A549 (cell line): ENCODE results near the gene STX8.
"Not testable (repeated sequence)": the region's sequence is repeated elsewhere in the genome, so short reads cannot be mapped to it uniquely, and the experiment has no call there.

Experiments used
- CEBPB ChIP-seq, 2 experiments: fragments of >200 bp in 1 of 2; sonication (Bioruptor Twin) in 1 of 2; formaldehyde crosslinking in 1 of 2; IDR thresholded peaks; 2 replicates each; pipeline ENCODE4 v1.6.1; 2012 to 2016
- CHD2 ChIP-seq: fragments of 150-350 bp; IDR thresholded peaks from 2 replicates; pipeline ENCODE4 v1.6.1; 2014; ENCODE audit warnings: low read length; ENCODE audit not compliant: partially characterized antibody
- CHD4 ChIP-seq: fragments of 200-600 bp; sonication (generic); IDR thresholded peaks from 2 replicates; pipeline ENCODE4 v1.6.1; 2016; ENCODE audit warnings: antibody characterized with exemption, mild to moderate bottlenecking, borderline replicate concordance
- HDAC2 ChIP-seq: fragments of 200-600 bp; sonication (generic); IDR thresholded peaks from 2 replicates; pipeline ENCODE4 v1.6.1; 2016
- JUNB ChIP-seq: fragments of >200 bp; sonication (Bioruptor Twin); formaldehyde crosslinking; IDR thresholded peaks from 2 replicates; pipeline ENCODE4 v1.6.1; 2016
- POLR2A ChIP-seq: IDR thresholded peaks from 2 replicates; pipeline ENCODE4 v1.6.1; 2012; ENCODE audit warnings: mild to moderate bottlenecking, low read length
- TF ChIP-seq, protein P1 (sequence below): IDR thresholded peaks from 2 replicates; pipeline ENCODE4 v1.6.1; 2012
- TF ChIP-seq, protein P2 (sequence below): fragments of >200 bp; sonication (Bioruptor Twin); formaldehyde crosslinking; IDR thresholded peaks from 3 replicates; pipeline ENCODE4 v1.5.1; 2016
- TF ChIP-seq, protein P3 (sequence below): fragments of 200-600 bp; sonication (generic); IDR thresholded peaks from 2 replicates; pipeline ENCODE4 v1.6.1; 2016; ENCODE audit warnings: antibody characterized with exemption, mild to moderate bottlenecking, moderate library complexity

DNA sequence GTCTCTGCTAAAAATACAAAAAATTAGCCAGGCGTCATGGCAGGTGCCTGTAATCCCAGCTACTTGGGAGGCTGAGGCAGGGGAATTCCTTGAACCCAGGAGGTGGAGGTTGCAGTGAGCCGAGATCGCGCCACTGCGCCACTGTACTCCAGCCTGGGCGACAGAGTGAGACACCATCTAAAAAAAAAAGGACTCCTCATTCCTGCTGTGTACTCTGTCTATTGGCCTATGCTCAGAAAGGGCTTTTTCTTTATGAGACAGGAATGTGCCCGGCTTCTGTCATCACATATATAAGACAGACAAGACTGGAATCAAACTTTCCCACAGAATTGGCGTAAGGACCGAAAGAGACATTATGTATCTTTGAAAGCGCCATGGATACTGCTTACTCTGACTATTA is 236.1 kb downstream of the STX8 start:
- TF ChIP-seq, protein P1, sequence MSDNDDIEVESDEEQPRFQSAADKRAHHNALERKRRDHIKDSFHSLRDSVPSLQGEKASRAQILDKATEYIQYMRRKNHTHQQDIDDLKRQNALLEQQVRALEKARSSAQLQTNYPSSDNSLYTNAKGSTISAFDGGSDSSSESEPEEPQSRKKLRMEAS: not testable (repeated sequence)
- TF ChIP-seq, protein P2, sequence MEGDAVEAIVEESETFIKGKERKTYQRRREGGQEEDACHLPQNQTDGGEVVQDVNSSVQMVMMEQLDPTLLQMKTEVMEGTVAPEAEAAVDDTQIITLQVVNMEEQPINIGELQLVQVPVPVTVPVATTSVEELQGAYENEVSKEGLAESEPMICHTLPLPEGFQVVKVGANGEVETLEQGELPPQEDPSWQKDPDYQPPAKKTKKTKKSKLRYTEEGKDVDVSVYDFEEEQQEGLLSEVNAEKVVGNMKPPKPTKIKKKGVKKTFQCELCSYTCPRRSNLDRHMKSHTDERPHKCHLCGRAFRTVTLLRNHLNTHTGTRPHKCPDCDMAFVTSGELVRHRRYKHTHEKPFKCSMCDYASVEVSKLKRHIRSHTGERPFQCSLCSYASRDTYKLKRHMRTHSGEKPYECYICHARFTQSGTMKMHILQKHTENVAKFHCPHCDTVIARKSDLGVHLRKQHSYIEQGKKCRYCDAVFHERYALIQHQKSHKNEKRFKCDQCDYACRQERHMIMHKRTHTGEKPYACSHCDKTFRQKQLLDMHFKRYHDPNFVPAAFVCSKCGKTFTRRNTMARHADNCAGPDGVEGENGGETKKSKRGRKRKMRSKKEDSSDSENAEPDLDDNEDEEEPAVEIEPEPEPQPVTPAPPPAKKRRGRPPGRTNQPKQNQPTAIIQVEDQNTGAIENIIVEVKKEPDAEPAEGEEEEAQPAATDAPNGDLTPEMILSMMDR: not testable (repeated sequence)
- TF ChIP-seq CHD4; HDAC2; POLR2A; JUNB; CHD2; CEBPB (IDR thresholded peaks at IDR 0.05): not testable (repeated sequence)
- TF ChIP-seq, protein P3, sequence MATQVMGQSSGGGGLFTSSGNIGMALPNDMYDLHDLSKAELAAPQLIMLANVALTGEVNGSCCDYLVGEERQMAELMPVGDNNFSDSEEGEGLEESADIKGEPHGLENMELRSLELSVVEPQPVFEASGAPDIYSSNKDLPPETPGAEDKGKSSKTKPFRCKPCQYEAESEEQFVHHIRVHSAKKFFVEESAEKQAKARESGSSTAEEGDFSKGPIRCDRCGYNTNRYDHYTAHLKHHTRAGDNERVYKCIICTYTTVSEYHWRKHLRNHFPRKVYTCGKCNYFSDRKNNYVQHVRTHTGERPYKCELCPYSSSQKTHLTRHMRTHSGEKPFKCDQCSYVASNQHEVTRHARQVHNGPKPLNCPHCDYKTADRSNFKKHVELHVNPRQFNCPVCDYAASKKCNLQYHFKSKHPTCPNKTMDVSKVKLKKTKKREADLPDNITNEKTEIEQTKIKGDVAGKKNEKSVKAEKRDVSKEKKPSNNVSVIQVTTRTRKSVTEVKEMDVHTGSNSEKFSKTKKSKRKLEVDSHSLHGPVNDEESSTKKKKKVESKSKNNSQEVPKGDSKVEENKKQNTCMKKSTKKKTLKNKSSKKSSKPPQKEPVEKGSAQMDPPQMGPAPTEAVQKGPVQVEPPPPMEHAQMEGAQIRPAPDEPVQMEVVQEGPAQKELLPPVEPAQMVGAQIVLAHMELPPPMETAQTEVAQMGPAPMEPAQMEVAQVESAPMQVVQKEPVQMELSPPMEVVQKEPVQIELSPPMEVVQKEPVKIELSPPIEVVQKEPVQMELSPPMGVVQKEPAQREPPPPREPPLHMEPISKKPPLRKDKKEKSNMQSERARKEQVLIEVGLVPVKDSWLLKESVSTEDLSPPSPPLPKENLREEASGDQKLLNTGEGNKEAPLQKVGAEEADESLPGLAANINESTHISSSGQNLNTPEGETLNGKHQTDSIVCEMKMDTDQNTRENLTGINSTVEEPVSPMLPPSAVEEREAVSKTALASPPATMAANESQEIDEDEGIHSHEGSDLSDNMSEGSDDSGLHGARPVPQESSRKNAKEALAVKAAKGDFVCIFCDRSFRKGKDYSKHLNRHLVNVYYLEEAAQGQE: not testable (repeated sequence)
